Measurements from ENCODE around the gene ZCCHC10.
"Not testable (repeated sequence)": the region's sequence is repeated elsewhere in the genome, so short reads cannot be mapped to it uniquely, and the experiment has no call there.

Gene ZCCHC10

GRCh38 chr5:132972436-132972828, 53.9 kb downstream of the ZCCHC10 start:
- not testable (repeated sequence) for DNase-seq

DNA sequence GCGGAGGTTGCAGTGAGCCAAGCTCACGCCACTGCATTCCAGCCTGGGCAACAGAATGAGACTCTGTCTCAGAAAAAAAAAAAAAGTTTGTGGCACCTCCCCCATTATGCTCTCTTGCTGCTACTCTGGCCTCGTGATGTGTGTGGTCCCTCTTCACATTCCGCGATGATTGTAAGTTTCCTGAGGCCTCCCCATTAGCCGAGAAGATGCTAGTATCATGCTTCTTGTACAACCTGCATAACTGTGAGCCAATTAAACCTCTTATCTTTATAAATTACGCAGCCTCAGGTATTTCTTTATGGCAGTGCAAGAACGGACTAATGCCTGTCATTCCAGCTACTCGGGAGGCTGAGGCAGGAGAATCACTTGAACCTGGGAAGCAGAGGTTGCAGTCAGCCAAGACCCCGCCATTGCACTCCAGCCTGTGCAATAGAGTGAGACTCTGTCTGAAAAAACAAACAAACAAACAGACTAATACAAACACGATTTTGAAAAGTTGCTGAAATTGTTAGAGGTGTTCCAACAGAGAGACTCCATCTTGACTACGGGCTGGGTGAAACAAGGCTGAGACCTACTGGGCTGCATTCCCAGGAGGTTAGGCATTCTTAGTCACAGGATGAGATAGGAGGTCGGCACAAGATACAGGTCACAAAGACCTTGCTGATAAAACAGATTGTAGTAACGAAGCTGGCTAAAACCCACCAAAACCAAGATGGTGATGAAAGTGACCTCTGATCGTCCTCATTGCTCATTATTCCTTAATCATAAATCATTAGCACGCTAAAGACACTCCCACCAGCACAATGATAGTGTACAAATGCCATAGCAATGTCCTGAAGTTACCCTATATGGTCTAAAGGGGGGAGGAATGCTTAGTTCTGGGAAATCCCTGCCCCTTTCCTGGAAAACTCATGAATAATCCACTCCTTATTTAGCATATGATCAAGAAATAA, 54.6 kb downstream of the ZCCHC10 start:
- no peak for DNase-seq

- no peak for DNase-seq
Observed at GRCh38 chr5:132965120-132965519, 61.2 kb downstream of the ZCCHC10 start.

DNA sequence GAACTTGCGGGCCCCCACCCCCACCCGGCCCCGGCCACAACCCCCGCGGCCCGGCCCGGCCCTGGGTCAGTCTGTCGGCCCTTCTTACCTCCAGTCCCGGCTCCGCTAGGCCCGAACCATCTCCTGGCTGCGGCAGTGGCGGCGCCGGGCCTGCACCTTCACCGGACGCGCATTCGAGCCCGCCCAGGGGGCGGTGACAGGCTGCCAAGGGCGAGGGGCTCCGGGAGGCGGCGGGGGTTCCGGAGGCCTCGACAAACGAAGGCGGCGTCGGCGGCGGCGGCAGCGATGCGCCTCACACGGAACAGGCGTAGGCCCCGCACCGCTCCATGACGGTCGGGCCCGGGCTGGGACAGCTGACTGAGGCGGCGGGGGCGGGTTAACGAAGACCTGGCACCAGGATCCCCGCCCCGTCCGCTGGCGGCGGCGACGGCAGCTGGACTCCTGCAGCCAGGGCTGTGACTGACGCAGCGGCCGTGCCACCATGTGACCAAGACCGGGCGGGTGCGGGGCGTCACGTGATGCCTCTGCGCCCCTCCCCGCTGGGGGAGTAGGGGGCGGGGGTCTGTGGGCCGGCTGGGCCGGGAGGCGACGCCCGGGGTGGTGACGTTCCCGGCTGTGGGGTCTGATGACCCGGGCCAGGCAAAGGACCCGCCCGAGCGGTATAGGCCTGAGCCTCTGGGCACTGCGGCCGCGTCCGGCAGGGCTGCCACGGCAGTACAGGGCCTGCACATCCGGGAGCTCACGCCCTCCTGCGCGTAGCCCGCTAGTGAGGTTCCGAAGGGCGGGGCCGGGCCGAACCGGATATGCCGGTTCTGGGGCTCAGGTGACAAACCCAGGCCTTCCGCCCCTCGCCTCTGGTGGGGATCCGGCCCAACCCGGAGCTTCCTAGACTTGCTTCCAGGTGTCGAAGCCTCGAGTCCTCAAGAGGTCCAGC, 62.9 kb downstream of the ZCCHC10 start, which contains the start of gene AFF4:
TSS of gene AFF4 (minus strand) at position 464 of the 934 bp plus-strand sequence. CDS start 26,445 bp downstream, outside the sequence.
- peak; percentile 84 to 91 for DNase-seq

GRCh38 chr5:132962429-132963021, 63.8 kb downstream of the ZCCHC10 start:
- DNase-seq = peak in 1 of 2 donors; percentile 12

DNA sequence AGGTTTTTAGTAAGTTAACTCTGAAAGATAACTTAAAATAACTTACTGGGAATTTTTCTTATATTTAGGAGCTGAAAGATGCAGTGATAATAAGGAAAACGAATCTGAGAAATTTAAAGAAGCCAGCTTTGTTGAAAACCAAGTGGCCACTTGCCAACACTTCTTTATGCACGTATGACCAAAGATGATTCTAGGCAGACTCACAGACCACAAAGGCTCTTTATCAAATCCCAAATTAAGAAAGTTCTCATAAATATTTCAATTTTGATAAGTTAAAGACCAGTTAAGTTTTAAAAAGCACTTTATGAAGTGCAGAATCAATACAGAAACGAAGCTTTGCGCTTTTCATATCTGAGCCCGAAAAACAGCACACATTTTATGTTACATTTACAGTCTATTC, 64.5 kb downstream of the ZCCHC10 start:
- no peak for DNase-seq

GRCh38 chr5:132961123-132961815, 65.1 kb downstream of the ZCCHC10 start:
- DNase-seq = not testable (repeated sequence)

GRCh38 chr5:132956166-132956799, 70.1 kb downstream of the ZCCHC10 start:
- not testable (repeated sequence) for DNase-seq

DNA sequence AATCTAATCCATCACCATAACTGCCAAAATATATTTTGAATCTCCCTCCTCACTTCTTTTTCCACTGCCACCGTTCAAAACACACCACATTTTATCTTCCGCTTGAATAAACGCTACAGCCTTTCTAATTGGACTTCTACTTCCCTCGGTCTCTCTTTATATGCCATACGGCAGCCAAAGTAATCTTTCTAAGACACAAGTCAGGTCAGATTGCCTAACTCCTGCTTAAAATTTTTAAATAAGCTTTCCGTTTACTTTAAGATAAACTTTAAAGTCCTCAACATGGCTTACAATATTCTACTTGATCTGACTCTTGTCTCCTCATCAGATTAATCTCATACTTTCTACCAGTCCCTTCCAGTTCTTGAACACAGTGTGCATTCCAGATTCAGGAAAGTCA, 72.6 kb downstream of the ZCCHC10 start:
- no peak for DNase-seq

- DNase-seq = no peak
Observed at GRCh38 chr5:132952829-132953228, 73.5 kb downstream of the ZCCHC10 start.

DNA sequence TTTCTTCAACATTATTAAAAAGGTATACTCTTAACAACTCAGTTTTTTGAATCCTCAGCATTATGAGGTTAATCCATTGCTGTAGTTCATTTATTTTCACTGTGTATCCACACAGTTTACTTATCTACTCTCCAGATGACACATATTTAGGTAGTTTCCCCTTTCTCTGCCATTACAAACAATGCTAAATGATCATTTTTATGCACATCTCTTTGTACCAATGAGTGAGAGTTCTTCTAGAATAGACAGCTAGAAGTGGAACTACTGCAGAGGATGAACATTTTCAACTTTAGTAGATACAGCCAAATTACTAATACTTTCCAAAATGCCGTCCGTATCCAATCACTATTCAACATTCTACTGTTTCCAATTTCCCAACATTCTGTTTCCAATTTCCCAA, 74.5 kb downstream of the ZCCHC10 start:
- no peak for DNase-seq

DNA sequence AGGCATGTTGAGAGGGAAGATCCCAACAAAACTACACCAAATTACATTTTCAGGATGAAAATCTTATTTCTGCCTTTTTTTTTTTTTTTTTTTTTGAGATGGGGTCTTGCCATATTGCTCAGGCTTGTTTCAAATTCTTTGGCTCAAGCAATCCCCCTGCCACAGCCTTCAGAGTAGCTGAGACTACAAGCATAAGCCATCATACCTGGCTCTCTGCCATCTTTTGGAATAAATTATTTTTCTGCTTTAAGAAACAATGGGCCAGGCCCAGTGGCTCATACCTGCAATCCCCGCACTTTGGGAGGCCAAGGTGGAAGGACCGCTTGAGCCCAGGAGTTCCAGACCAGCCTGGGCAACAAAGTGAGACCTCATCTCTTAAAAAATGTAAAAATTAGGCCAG, 77.2 kb downstream of the ZCCHC10 start:
- no peak for DNase-seq

GRCh38 chr5:132947671-132948070, 78.7 kb downstream of the ZCCHC10 start:
- DNase-seq = no peak
